SK-N-SH (cell line): ENCODE results near the gene SPRY2. TPM values are rescaled to one million over a fixed set of nuclear protein-coding genes. Genes with fewer than 3 reads are reported as not detected.
"Not testable (repeated sequence)": the region's sequence is repeated elsewhere in the genome, so short reads cannot be mapped to it uniquely, and the experiment has no call there.

ENCODE experiments used
- CTCF ChIA-PET: fragments of 300-600, 350-600 bp; formaldehyde crosslinking; extraction: SDS; loops from one replicate; lab custom pipeline; 2021; lab: Yijun Ruan, JAX
- POLR2A ChIA-PET: fragments of 350-600 bp; sonication (Branson Sonifier 250); formaldehyde crosslinking; extraction: SDS; loops from one replicate; lab custom pipeline; 2020; ENCODE audit warnings: antibody characterized with exemption, inconsistent platforms; lab: Yijun Ruan, JAX
- DNase-seq: peaks from one replicate; pipeline ENCODE4 v3.0.0; 2012
- H2AFZ ChIP-seq: fragments of 200-600 bp; sonication (generic); 2 replicates; pipeline ENCODE4 v1.8.1; 2016; ENCODE audit warnings: antibody characterized with exemption, mild to moderate bottlenecking, low read depth
- H3F3A ChIP-seq: fragments of 200-600 bp; sonication (generic); replicated peaks from 2 replicates; pipeline ENCODE3; 2016; ENCODE audit warnings: antibody characterized with exemption, mild to moderate bottlenecking; ENCODE audit not compliant: insufficient read depth
- H3K27ac ChIP-seq, 2 experiments: fragments of 200-500 bp in 1 of 2; fragments of 200-600 bp in 1 of 2; sonication (Bioruptor generic) in 1 of 2; sonication (generic), shearing (Covaris generic) in 1 of 2; 2 replicates each; pipeline versions ENCODE4 v1.5.1 to v1.6.1; 2014 to 2016; ENCODE audit warnings: low read depth in 2 of 2, inconsistent platforms in 1 of 2, low read length in 1 of 2, mild to moderate bottlenecking in 1 of 2, mixed read lengths in 1 of 2
- H3K27me3 ChIP-seq: fragments of 200-600 bp; sonication (generic), shearing (Covaris generic); 2 replicates; pipeline ENCODE4 v1.6.1; 2016; ENCODE audit warnings: mixed run types; ENCODE audit not compliant: insufficient read depth
- H3K36me3 ChIP-seq, 2 experiments: fragments of 200-500 bp in 1 of 2; fragments of 200-600 bp in 1 of 2; sonication (Bioruptor generic) in 1 of 2; sonication (generic) in 1 of 2; replicated peaks in 1 of 2; 2 replicates each; pipeline versions ENCODE3 to v1.5.1; 2014 to 2016; ENCODE audit warnings: low read length in 1 of 2, mild to moderate bottlenecking in 1 of 2; ENCODE audit not compliant: insufficient read depth in 2 of 2, control insufficient read depth in 1 of 2
- H3K4me1 ChIP-seq, 2 experiments: fragments of 200-500 bp in 1 of 2; fragments of 200-600 bp in 1 of 2; sonication (Bioruptor generic) in 1 of 2; sonication (generic), shearing (Covaris generic) in 1 of 2; 2 replicates each; pipeline versions ENCODE4 v1.5.1 to v1.6.1; 2014 to 2016; ENCODE audit warnings: low read depth in 1 of 2, low read length in 1 of 2, mixed run types in 1 of 2; ENCODE audit not compliant: insufficient read depth in 2 of 2, control insufficient read depth in 1 of 2
- H3K4me2 ChIP-seq: fragments of 200-600 bp; sonication (generic), shearing (Covaris generic); 2 replicates; pipeline ENCODE4 v1.6.1; 2017; ENCODE audit warnings: mixed run types
- H3K4me3 ChIP-seq, 2 experiments: fragments of 200-500 bp in 1 of 2; fragments of 200-600 bp in 1 of 2; sonication (Bioruptor generic) in 1 of 2; sonication (generic), shearing (Covaris generic) in 1 of 2; 2 replicates each; pipeline versions ENCODE4 v1.5.1 to v1.8.1; 2014 to 2016; ENCODE audit warnings: low read depth in 2 of 2, inconsistent platforms in 1 of 2, low read length in 1 of 2, mild to moderate bottlenecking in 1 of 2, mixed read lengths in 1 of 2, moderate library complexity in 1 of 2
- H3K79me2 ChIP-seq: fragments of 200-600 bp; sonication (generic); 2 replicates; pipeline ENCODE4 v1.8.1; 2017; ENCODE audit warnings: mild to moderate bottlenecking; ENCODE audit not compliant: insufficient read depth
- H3K9ac ChIP-seq: fragments of 200-600 bp; sonication (generic); 2 replicates; pipeline ENCODE4 v1.6.1; 2017; ENCODE audit warnings: mixed run types
- H3K9me2 ChIP-seq: fragments of 200-600 bp; sonication (generic); 2 replicates; pipeline ENCODE4 v1.6.1; 2017; ENCODE audit warnings: mixed run types
- H3K9me3 ChIP-seq: fragments of 200-600 bp; sonication (generic); 2 replicates; pipeline ENCODE4 v1.6.1; 2017; ENCODE audit warnings: mixed run types, mild to moderate bottlenecking, moderate library complexity
- H4K20me1 ChIP-seq: fragments of 200-600 bp; sonication (generic); 2 replicates; pipeline ENCODE4 v1.6.1; 2017; ENCODE audit warnings: mild to moderate bottlenecking, mixed run types; ENCODE audit not compliant: insufficient read depth
- CHD2 ChIP-seq: fragments of 150-350 bp; IDR thresholded peaks from 2 replicates; pipeline ENCODE4 v1.6.1; 2018; ENCODE audit warnings: low read length; ENCODE audit not compliant: partially characterized antibody
- EZH2phosphoT487 ChIP-seq: fragments of 200-600 bp; sonication (generic); IDR thresholded peaks from 2 replicates; pipeline ENCODE4 v1.6.1; 2017; ENCODE audit warnings: low read depth, mixed run types, mild to moderate bottlenecking, antibody characterized with exemption, moderate library complexity, borderline replicate concordance
- NRF1 ChIP-seq: IDR thresholded peaks from 2 replicates; pipeline ENCODE4 v1.6.1; 2012; ENCODE audit warnings: low read depth, mild to moderate bottlenecking, low read length
- WGBS: methylation state at CpG from one replicate; pipeline ENCODE4 v1.1.6; 2017; ENCODE audit warnings: low lambda C conversion rate; 5-methylcytosine and 5-hydroxymethylcytosine counted together
- polyA plus RNA-seq, 3 experiments: library from polyadenylated mRNA; depleted of rRNA; stranded (reverse); fragments of >200 nt; gene quantifications; 2 replicates each; pipeline ENCODE4 v1.2.3, GENCODE V29; 2012
- TF ChIP-seq, protein P1 (sequence below): fragments of 150-350 bp; IDR thresholded peaks from 2 replicates; pipeline ENCODE4 v1.6.1; 2017; ENCODE audit warnings: antibody characterized with exemption, low read length, low read depth, borderline replicate concordance
- TF ChIP-seq, protein P2 (sequence below): IDR thresholded peaks from 2 replicates; pipeline ENCODE4 v1.4.0; 2012; ENCODE audit warnings: low read depth

The SPRY2 gene
- polyA plus RNA-seq, 1 of the 3 experiments (the other 2 are of a cell fraction) = 122 TPM

DNA sequence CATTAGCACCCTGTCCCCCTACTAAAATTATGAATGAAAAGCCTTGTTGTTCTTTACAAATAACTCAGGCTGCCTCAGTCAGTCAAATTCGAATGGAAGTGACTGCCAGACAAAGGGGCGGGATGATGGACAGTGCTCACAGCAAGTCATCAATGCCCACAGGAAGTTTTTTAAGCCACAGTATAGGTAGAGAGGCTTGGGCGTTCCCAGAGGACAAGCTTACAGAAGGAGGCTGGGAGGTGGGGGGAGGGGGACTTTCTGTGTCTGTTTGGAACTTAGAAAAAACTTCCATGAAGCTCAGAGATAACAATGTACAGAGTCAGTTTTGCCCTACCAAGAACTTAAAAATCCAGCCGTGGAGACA lies 18.5 kb upstream of the SPRY2 start:
- Histone ChIP-seq H3K9me2 (no peaks in the 10 kb centered on the region), H3K4me1 (peaks cover 10 to 24% of the 10 kb centered on the region in 2 experiments; a peak in 3 of 4 replicates), H3K79me2 (no peaks in the 10 kb centered on the region), H2AFZ (no peak overlapping the region), H3F3A (no peaks in the 10 kb centered on the region), H3K27me3 (no peaks in the 10 kb centered on the region), H3K9ac (no peak overlapping the region), H3K36me3 (no peaks in the 10 kb centered on the region), H4K20me1 (no peaks in the 10 kb centered on the region), H3K4me3 (no peak overlapping the region), H3K9me3 (no peaks in the 10 kb centered on the region), H3K4me2 (no peak overlapping the region), H3K27ac (peak overlapping the region in 1 of 2 experiments; percentile 28; a peak in 1 of 4 replicates)
- DNase-seq = no peak
- CTCF ChIA-PET = interaction anchor here (1.0 to 1.8 kb wide), 3 partner anchors 16 to 935 kb away, joined by 3 to 11 read pairs (median 3); no protein-coding TSS in a partner anchor
- TF ChIP-seq CHD2 = no peak
- TF ChIP-seq, protein P1, sequence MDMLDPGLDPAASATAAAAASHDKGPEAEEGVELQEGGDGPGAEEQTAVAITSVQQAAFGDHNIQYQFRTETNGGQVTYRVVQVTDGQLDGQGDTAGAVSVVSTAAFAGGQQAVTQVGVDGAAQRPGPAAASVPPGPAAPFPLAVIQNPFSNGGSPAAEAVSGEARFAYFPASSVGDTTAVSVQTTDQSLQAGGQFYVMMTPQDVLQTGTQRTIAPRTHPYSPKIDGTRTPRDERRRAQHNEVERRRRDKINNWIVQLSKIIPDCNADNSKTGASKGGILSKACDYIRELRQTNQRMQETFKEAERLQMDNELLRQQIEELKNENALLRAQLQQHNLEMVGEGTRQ = no peak
- 93% methylated on average over 4 of the region's 4 CpGs for WGBS
- POLR2A ChIA-PET = no interaction called here

DNA sequence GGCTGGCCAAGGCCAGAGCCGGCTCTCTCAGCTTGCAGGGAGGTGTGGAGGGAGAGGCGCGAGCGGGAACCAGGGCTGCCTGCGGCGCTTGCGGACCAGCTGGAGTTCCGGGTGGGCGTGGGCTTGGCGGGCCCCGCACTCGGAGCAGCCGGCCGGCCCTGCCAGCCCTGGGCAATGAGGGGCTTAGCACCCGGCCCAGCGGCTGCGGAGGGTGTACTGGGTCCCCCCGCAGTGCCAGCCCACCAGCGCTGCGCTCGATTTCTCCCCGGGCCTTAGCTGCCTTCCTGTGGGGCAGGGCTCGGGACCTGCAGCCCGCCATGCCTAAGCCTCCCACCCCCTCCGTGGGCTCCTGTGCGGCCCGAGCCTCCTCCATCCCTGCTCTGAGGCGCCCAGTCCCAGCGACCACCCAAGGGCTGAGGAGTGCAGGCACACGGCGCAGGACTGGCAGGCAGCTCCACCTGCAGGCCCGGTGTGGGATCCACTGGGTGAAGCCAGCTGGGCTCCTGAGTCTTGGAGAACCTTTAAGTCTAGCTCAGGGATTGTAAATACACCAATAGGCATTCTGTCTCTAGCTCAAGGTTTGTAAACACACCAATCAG lies 14.7 kb upstream of the SPRY2 start:
- H3K36me3 ChIP-seq, H3K9me2 ChIP-seq, H3F3A ChIP-seq, DNase-seq, H3K27ac ChIP-seq, H4K20me1 ChIP-seq, H2AFZ ChIP-seq, H3K4me3 ChIP-seq, POLR2A ChIA-PET, H3K79me2 ChIP-seq, H3K9ac ChIP-seq, H3K4me1 ChIP-seq, H3K9me3 ChIP-seq, H3K4me2 ChIP-seq, H3K27me3 ChIP-seq: not testable (repeated sequence)
- WGBS = 83% methylated on average over 1 of the region's 32 CpGs
- CTCF ChIA-PET = interaction anchor here (4.4 kb wide), 1 partner anchor 12 kb away, joined by 35 read pairs; no protein-coding TSS in a partner anchor

DNA sequence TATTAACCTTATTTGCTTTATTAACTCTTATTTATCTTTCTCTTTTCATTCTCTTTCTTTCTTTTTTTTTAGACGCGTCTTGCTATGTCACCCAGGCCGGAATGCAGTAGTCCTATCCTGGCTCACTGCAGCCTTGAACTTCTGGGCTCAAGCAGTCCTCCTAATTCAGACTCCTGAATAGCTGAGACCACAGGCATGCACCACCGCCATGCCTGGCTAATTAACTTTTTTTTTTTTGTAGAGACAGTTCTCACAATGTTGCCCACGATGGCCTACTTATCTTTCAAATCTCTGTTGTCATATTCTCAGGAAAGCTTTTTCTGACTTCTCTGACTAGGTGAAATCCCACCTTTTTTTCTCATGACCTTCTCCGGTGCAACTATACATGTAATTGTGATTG lies 7.8 kb upstream of the SPRY2 start:
- H3K27ac ChIP-seq = no peak overlapping the region
- no peak overlapping the region for H3K4me2 ChIP-seq
- WGBS = 91% methylated on average over 6 of the region's 6 CpGs
- TF ChIP-seq NRF1 (no peak), EZH2phosphoT487 (no peak), CHD2 (no peak)
- TF ChIP-seq, protein P2, sequence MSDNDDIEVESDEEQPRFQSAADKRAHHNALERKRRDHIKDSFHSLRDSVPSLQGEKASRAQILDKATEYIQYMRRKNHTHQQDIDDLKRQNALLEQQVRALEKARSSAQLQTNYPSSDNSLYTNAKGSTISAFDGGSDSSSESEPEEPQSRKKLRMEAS = no peak
- TF ChIP-seq, protein P1 = no peak
- no peak overlapping the region for H2AFZ ChIP-seq
- H3K4me3 ChIP-seq = no peak overlapping the region
- no peaks in the 10 kb centered on the region for H3K27me3 ChIP-seq
- H4K20me1 ChIP-seq = no peaks in the 10 kb centered on the region
- POLR2A ChIA-PET = no interaction called here
- no peak overlapping the region for H3K9ac ChIP-seq
- no peaks in the 10 kb centered on the region for H3K36me3 ChIP-seq
- no peaks in the 10 kb centered on the region for H3F3A ChIP-seq
- DNase-seq = no peak
- CTCF ChIA-PET = interaction anchor here (1.2 to 1.5 kb wide), 4 partner anchors 13 to 925 kb away, joined by 3 to 4 read pairs (median 4); no protein-coding TSS in a partner anchor
- no peaks in the 10 kb centered on the region; a peak in 1 of 4 replicates for H3K4me1 ChIP-seq
- no peaks in the 10 kb centered on the region for H3K79me2 ChIP-seq
- H3K9me2 ChIP-seq = no peaks in the 10 kb centered on the region
- H3K9me3 ChIP-seq = no peaks in the 10 kb centered on the region
